Superior temporal gyrus (tissue), 1 donor: Measurements from ENCODE around the gene ESR1.
A peak's percentile ranks its signal among the peaks of the same experiment; 100 is the strongest.

ENCODE experiments used
- DNase-seq: peaks from one replicate; pipeline ENCODE4 v3.0.0-alpha.2; 2016; ENCODE audit errors: extremely low spot score

ESR1 gene

DNA sequence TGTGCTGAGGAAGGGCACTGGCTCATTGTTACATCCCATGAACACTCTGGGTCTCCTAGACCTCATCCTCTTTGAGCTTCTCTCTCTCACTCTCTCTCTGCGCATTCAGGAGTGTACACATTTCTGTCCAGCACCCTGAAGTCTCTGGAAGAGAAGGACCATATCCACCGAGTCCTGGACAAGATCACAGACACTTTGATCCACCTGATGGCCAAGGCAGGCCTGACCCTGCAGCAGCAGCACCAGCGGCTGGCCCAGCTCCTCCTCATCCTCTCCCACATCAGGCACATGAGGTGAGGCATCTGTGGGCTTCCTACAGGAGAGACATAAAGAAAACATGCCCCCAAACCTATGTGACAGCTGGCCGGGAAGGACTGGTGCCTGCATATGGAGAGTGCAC lies 286.8 kb downstream of the ESR1 start:
- no peak for DNase-seq

- DNase-seq: no peak
Measured at GRCh38 chr6:152094992-152095592, 287.6 kb downstream of the ESR1 start.

GRCh38 chr6:152096863-152097496 lies 289.5 kb downstream of the ESR1 start:
- no peak for DNase-seq

DNA sequence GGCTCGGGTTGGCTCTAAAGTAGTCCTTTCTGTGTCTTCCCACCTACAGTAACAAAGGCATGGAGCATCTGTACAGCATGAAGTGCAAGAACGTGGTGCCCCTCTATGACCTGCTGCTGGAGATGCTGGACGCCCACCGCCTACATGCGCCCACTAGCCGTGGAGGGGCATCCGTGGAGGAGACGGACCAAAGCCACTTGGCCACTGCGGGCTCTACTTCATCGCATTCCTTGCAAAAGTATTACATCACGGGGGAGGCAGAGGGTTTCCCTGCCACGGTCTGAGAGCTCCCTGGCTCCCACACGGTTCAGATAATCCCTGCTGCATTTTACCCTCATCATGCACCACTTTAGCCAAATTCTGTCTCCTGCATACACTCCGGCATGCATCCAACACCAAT lies 291.2 kb downstream of the ESR1 start:
- no peak for DNase-seq

GRCh38 chr6:152099446-152100182 lies 292.1 kb downstream of the ESR1 start:
- DNase-seq: no peak

DNA sequence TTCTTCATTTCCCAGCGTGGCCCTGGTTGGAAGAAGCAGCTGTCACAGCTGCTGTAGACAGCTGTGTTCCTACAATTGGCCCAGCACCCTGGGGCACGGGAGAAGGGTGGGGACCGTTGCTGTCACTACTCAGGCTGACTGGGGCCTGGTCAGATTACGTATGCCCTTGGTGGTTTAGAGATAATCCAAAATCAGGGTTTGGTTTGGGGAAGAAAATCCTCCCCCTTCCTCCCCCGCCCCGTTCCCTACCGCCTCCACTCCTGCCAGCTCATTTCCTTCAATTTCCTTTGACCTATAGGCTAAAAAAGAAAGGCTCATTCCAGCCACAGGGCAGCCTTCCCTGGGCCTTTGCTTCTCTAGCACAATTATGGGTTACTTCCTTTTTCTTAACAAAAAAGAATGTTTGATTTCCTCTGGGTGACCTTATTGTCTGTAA lies 292.7 kb downstream of the ESR1 start:
- DNase-seq: no peak

GRCh38 chr6:152107973-152108372 lies 300.5 kb downstream of the ESR1 start:
- no peak for DNase-seq

DNA sequence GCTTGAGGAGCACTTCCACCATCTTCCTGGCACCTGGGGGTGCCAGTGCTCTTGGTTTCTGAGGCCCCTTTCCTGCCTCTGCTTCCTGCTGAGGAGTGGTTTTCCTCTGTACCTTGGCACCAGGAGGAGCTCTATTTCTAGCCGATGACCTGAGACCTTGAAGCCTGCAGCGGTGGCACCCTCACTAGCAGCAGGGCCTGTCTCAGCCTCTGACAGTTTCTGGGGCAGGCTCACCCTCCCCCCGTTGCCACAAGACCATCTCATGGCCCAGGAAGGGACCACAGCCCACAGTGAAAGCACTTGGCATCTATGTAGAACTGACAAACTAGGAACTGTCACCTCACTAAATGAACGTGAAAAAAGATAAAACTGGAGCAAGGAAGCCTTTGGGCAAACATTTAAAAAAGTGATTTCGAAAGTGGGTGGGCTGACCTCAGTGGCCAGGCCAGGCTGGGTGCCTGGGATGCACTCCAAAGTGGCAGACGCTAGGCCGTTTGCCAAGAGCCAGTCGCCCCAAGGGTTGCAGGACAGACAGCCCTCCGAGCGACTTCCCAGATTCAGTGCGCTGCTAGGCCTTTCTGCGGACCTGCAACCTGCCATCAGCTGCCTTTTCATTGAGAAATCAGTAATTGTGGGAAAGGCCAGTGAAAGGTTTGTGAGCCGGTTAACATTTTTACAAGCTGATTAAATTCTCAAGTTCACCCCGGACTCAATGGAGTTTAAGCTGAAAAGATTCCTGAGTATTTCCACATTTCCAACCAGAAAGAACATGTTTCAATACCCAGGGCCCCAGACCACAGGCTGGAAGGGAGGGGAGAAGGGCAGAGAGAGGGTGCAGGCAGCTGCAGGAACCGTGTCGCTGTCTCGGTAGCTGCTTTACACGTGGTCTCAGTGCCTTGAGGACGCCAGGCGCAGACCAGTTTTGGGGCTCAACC lies 303.7 kb downstream of the ESR1 start:
- DNase-seq: no peak

- DNase-seq: no peak
Measured at GRCh38 chr6:152112491-152113261, 305.2 kb downstream of the ESR1 start.

- no peak for DNase-seq
Measured at GRCh38 chr6:152117156-152118133, 310.0 kb downstream of the ESR1 start.

GRCh38 chr6:152118224-152118623 lies 310.7 kb downstream of the ESR1 start:
- no peak for DNase-seq

- no peak for DNase-seq
Measured at GRCh38 chr6:152118678-152119077, 311.2 kb downstream of the ESR1 start.

DNA sequence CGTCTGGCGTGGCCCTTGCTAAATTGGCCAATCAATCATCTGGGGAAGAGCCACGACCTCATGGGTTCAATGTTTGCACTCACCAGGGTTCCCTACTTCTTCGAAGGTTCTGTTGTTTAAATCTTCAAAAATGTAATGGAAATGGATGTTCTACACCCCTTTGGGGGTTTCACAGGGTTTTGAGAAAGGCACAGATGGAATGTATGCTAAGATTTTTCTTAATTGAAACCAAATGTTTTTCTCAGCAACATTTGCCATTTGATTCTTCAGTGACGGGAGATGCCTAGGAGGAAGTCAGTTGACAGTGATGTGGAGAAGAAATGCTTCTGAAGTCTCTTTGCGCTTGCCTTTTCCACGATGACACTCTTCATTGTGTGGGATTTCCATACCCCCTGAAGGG lies 312.3 kb downstream of the ESR1 start:
- no peak for DNase-seq

DNA sequence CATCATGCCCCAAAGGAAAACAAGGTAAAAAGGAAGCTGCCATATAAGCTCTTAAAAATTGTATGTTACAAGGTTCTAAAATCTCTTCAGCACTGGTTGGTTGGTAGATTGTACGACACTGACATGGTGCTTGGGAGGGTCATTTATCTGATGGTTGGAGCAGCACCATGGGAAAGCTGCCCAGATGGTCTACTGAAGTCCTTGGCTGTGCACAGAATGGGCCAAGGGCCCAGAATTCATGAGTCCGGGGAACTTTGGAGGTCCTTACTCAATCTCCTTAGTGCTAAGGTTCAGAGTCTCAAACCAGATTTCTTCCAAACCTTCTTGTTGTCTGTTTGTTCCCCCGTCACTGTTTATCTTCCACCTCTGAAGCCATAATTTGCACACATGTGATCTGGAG lies 314.4 kb downstream of the ESR1 start:
- no peak for DNase-seq

DNA sequence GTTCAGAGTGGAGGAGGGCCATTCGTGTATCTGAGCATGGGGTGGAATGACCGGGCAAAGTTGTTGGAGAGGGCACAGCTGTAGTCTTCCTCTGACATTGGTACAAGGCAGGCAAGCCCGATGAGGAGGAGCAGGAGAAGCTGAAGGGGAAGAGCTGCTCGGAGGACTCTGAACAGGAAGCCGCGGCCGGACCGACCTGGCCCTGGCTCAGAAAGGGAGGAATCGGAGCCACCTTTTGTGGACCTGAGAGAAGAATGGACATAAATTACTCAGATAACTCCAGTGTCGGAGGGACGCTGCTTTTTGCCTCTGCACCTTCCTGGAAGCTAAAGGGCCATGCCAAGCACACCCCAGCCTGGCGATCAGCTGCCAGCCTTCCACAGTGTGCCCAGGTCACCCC lies 315.0 kb downstream of the ESR1 start:
- no peak for DNase-seq

- no peak for DNase-seq
Measured at GRCh38 chr6:152123076-152123475, 315.6 kb downstream of the ESR1 start.

- DNase-seq: peak; percentile 82
Measured at GRCh38 chr6:152124429-152125074, 317.1 kb downstream of the ESR1 start.

DNA sequence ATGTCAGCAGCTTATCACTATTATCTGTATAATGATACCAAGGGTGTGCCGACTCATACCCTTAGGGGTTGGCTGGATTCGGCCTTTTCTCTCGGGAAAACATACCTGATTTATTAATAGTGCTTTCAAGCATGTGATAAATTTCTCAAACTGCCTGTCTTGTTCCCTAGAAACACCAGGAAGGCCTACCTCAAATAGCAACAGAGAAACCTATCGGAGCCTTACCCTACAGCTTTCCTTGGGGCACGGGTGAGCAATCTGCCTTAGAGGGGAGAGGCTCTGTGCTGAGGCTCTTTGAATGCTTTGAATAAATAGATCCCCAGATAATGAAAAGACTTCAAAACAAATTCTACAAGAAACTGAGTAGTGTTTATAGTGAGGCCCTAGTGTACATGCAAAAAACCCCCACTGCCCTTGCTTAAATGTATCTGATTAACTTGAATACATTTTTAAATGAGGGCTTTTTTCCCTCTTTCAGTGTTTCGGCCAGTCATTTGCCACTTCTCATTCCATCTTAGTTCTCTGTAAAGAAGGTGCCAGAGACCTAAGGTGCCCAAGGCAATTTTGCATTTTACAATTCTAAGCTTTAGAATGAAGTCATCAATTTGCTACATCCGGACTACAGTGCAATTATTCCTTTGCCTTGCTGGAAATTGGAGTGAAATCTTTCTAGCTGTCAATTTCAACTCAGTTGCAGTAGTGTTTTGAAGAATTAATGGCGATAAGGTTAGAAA lies 320.1 kb downstream of the ESR1 start:
- DNase-seq: no peak

GRCh38 chr6:152129691-152130151 lies 322.2 kb downstream of the ESR1 start:
- DNase-seq: no peak
